ENCODE data around the gene SLC66A2. TPM values are rescaled to one million over a fixed set of nuclear protein-coding genes. Genes with fewer than 3 reads are reported as not detected.
"Not testable (repeated sequence)": the region's sequence is repeated elsewhere in the genome, so short reads cannot be mapped to it uniquely, and the experiment has no call there.

Gene SLC66A2
- total RNA-seq, 2 donors from 2014 or later: 39.1 to 51.2 TPM

GRCh38 chr18:79882522-79883241, 68.8 kb downstream of the SLC66A2 start:
- ATAC-seq (ENCODE audit: insufficient number of reproducible peaks, low FRiP score, low read depth): no peak
- H3K36me3 ChIP-seq: no peaks in the 10 kb centered on the region
- TF ChIP-seq CTCF (IDR thresholded peaks at IDR 0.05): no peak

GRCh38 chr18:79881695-79882094, 69.8 kb downstream of the SLC66A2 start:
- no peaks in the 10 kb centered on the region for H3K9me3 ChIP-seq

More at GRCh38 chr18:79882522-79883241, 68.8 kb downstream of the SLC66A2 start:
- Histone ChIP-seq H3K27me3 (replicated peaks; ENCODE audit: insufficient read depth) (no peaks in the 10 kb centered on the region), H3K9me3 (no peaks in the 10 kb centered on the region), H3K27ac (no peak overlapping the region), H3K4me3 (no peak overlapping the region), H3K4me1 (ENCODE audit: control insufficient read depth in 1 of 2, low read depth in 2 of 2) (no peaks in the 10 kb centered on the region)
- DNase-seq (ENCODE audit: low spot score): no peak

GRCh38 chr18:79879566-79879965, 71.9 kb downstream of the SLC66A2 start:
- TF ChIP-seq CTCF (IDR thresholded peaks at IDR 0.05): no peak
- ATAC-seq (ENCODE audit: insufficient number of reproducible peaks, low FRiP score, low read depth): no peak
- H3K4me1 ChIP-seq (ENCODE audit: control insufficient read depth in 1 of 2, low read depth in 2 of 2): no peaks in the 10 kb centered on the region
- H3K36me3 ChIP-seq: no peaks in the 10 kb centered on the region
- DNase-seq (ENCODE audit: low spot score): no peak
- H3K27me3 ChIP-seq (replicated peaks; ENCODE audit: insufficient read depth): no peaks in the 10 kb centered on the region
- H3K27ac ChIP-seq: no peak overlapping the region
- H3K9me3 ChIP-seq: no peaks in the 10 kb centered on the region
- no peak overlapping the region for H3K4me3 ChIP-seq

More at GRCh38 chr18:79881695-79882094, 69.8 kb downstream of the SLC66A2 start:
- no peak overlapping the region for H3K27ac ChIP-seq
- H3K27me3 ChIP-seq (replicated peaks; ENCODE audit: insufficient read depth): no peaks in the 10 kb centered on the region
- TF ChIP-seq CTCF (IDR thresholded peaks at IDR 0.05): no peak
- ATAC-seq (ENCODE audit: insufficient number of reproducible peaks, low FRiP score, low read depth) (no peak), DNase-seq (ENCODE audit: low spot score) (no peak)
- no peaks in the 10 kb centered on the region for H3K36me3 ChIP-seq
- H3K4me3 ChIP-seq: no peak overlapping the region
- no peaks in the 10 kb centered on the region for H3K4me1 ChIP-seq (ENCODE audit: control insufficient read depth in 1 of 2, low read depth in 2 of 2)

GRCh38 chr18:79878741-79879378, 72.6 kb downstream of the SLC66A2 start:
- Histone ChIP-seq H3K27ac (no peak overlapping the region), H3K36me3 (no peaks in the 10 kb centered on the region), H3K27me3 (replicated peaks; ENCODE audit: insufficient read depth) (no peaks in the 10 kb centered on the region), H3K4me1 (ENCODE audit: control insufficient read depth in 1 of 2, low read depth in 2 of 2) (no peaks in the 10 kb centered on the region), H3K4me3 (no peak overlapping the region), H3K9me3 (no peaks in the 10 kb centered on the region)
- TF ChIP-seq CTCF (IDR thresholded peaks at IDR 0.05): no peak
- no peak for ATAC-seq (ENCODE audit: insufficient number of reproducible peaks, low FRiP score, low read depth)
- no peak for DNase-seq (ENCODE audit: low spot score)

GRCh38 chr18:79878246-79878645, 73.2 kb downstream of the SLC66A2 start:
- not testable (repeated sequence) for H3K27me3 ChIP-seq (replicated peaks; ENCODE audit: insufficient read depth); H3K36me3 ChIP-seq; H3K4me1 ChIP-seq (ENCODE audit: control insufficient read depth in 1 of 2, low read depth in 2 of 2); ATAC-seq (ENCODE audit: insufficient number of reproducible peaks, low FRiP score, low read depth); DNase-seq (ENCODE audit: low spot score); H3K4me3 ChIP-seq; H3K9me3 ChIP-seq; H3K27ac ChIP-seq

Measured in thoracic aorta (tissue), 2 donors.